ENCODE results near the gene RBM33.

GRCh38 chr7:155766386-155766785, 121.9 kb downstream of the RBM33 start:
- TF ChIP-seq CTCF (IDR thresholded peaks at IDR 0.05) (no peak), POLR2AphosphoS5 (IDR thresholded peaks at IDR 0.05) (no peak), POLR2A (IDR thresholded peaks at IDR 0.05; ENCODE audit: low read depth) (no peak)

Measured in esophagus muscularis mucosa (tissue), 3 donors.